ENCODE results near the gene FAHD1.
"Not testable (repeated sequence)": the region's sequence is repeated elsewhere in the genome, so short reads cannot be mapped to it uniquely, and the experiment has no call there.

Gene FAHD1

DNA sequence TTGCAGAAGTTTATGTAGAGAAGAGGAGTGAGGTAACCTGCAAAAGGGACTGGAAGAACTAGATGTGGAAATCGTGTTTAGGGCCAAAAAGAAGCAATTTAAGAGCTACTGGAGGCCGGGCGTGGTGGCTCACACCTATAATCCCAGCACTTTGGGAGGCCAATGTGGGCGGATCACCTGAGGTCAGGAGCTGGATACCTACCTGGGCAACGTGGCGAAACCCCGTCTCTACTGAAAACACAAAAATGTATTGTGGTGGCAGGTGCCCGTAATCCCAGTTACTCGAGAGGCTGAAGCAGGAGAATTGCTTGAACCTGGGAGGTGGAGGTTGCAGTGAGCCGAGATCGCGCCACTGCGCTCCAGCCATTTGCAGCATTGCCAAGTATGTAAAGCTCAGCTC lies 49.1 kb downstream of the FAHD1 start:
- not testable (repeated sequence) for H3K4me1 Mint-ChIP-seq; DNase-seq (ENCODE audit: low spot score in 2 of 2); H3K9me3 Mint-ChIP-seq; ATAC-seq; H3K27ac Mint-ChIP-seq; H3K4me3 Mint-ChIP-seq; H3K36me3 Mint-ChIP-seq

DNA sequence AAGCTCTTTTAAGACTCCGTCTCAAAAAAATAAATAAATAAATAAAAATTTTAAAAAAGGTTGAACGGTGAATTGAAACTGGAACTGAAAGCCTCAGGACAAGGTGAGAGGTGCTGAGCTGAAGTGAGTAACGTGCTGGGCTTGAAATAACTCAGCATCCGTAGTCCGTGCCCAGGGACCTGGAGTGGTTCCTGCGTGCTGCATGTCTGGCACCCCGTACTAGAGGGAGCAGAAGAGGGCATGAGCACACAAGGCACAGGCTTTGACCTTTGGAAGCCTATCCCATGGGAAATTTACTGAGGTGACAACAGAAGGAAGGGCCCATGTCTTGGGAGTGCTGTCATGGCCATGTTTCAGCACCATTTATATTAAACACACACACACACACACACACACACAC lies 49.5 kb downstream of the FAHD1 start:
- H3K36me3 Mint-ChIP-seq = no peaks in the 10 kb centered on the region
- H3K4me3 Mint-ChIP-seq = no peak overlapping the region
- DNase-seq (ENCODE audit: low spot score in 2 of 2) (peak in 1 of 2 donors; percentile 63), ATAC-seq (peak; percentile 97)
- peaks cover 7% of the 10 kb centered on the region for H3K4me1 Mint-ChIP-seq
- no peaks in the 10 kb centered on the region for H3K9me3 Mint-ChIP-seq
- no peak overlapping the region for H3K27ac Mint-ChIP-seq

DNA sequence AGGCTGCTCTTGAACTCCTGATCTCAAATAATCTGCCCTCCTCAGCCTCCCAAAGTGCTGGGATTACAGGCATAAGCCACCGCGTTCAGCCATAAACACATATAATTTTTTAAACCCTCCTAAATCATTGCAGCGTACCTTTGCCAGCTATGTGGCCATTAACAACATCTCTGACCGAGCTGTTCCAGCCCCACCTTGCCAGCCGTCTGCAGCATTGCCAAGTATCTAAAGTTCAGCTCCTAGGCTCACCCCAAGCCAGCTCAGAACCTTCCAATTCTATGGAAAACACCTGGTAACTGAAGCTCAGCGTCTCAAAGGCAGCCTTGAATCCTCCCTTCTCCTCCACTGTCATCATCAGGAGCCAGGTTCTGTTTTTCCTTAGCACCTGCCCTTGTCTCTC lies 50.1 kb downstream of the FAHD1 start:
- no peak overlapping the region for H3K4me3 Mint-ChIP-seq
- H3K9me3 Mint-ChIP-seq = no peaks in the 10 kb centered on the region
- no peak overlapping the region for H3K27ac Mint-ChIP-seq
- H3K4me1 Mint-ChIP-seq = peaks cover 5% of the 10 kb centered on the region
- no peaks in the 10 kb centered on the region for H3K36me3 Mint-ChIP-seq
- no peak for ATAC-seq
- no peak for DNase-seq (ENCODE audit: low spot score in 2 of 2)

- Mint-ChIP-seq H3K9me3 (no peaks in the 10 kb centered on the region), H3K27ac (no peak overlapping the region), H3K4me3 (no peak overlapping the region), H3K36me3 (no peaks in the 10 kb centered on the region), H3K4me1 (no peaks in the 10 kb centered on the region)
- DNase-seq (ENCODE audit: low spot score in 2 of 2) = no peak
- ATAC-seq = no peak
These were observed 50.8 kb downstream of the FAHD1 start for GRCh38 chr16:1877804-1878203.

- Mint-ChIP-seq H3K36me3 (no peaks in the 10 kb centered on the region), H3K4me3 (no peak overlapping the region), H3K9me3 (no peaks in the 10 kb centered on the region)
These were observed 51.2 kb downstream of the FAHD1 start for GRCh38 chr16:1878256-1878655.

More at GRCh38 chr16:1878256-1878655, 51.2 kb downstream of the FAHD1 start:
- Mint-ChIP-seq H3K27ac (no peak overlapping the region), H3K4me1 (no peaks in the 10 kb centered on the region)
- no peak for DNase-seq (ENCODE audit: low spot score in 2 of 2)
- no peak for ATAC-seq
